Measurements from ENCODE around the gene ARL8A.
"Not testable (repeated sequence)": the region's sequence is repeated elsewhere in the genome, so short reads cannot be mapped to it uniquely, and the experiment has no call there.

Gene ARL8A

DNA sequence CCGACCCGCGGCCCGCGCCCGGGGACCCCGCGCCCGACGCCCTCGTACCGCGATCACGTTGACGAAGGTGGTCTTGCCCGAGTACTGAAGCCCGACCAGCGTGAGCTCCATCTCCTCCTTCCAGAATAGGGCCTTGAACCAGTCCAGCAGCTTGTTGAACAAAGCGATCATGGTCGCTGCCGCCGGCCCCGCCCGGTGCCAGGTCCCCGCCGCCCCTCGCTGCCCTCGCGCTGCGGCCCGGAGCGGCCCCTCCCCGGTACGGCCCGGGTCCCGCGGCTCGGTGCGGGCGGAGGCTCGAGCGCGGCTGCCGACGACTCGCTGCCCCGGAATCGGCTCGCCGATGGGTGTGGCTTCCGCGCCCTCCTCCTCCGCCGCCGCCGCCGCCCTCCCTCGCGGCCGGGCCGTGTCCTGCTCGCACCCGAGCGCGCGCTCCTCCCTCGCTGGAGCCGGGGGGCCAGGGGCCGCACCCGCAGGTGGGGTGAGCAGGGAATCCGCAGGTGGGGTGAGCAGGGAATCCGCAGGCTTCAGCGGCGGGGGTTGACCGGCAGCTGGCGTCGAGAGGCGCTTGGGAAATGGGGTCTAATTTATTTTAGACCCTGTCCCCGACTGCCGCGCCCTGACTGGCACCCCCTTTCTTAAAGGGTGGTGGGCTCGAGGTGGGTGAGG is at the start of gene ARL8A:
Gene ARL8A, minus strand, starts transcription at position 336 of the 666 bp plus-strand sequence. Its CDS starts 165 bp downstream, at position 171.
- DNase-seq (ENCODE audit: low spot score) = peak; percentile 60

DNA sequence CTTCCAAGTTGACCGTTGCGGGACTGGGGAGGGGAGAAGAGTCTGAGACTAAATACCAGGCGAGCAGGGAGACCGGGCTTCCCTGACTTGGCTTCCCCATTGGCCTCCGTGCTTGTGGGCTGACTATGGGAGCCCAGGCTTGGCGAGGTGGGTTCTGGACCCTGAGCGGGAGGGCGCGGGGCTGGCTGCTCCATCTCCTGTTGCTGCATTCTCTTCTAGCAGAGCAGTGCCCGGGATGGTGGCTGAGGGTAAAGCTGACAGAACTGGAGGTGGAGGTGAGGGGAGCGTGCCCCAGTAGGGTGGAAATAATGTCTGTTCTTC is 49.8 kb upstream of the ARL8A start:
- no peak for DNase-seq (ENCODE audit: low spot score)

GRCh38 chr1:202193614-202194327 is 49.2 kb upstream of the ARL8A start, which contains the start of gene LGR6:
LGR6 (plus strand) TSS chr1:202193799; CDS start chr1:202193990, 191 bp downstream.
- DNase-seq (ENCODE audit: low spot score) = no peak

GRCh38 chr1:202192770-202193613 is 48.5 kb upstream of the ARL8A start:
- DNase-seq (ENCODE audit: low spot score) = peak; percentile 78

DNA sequence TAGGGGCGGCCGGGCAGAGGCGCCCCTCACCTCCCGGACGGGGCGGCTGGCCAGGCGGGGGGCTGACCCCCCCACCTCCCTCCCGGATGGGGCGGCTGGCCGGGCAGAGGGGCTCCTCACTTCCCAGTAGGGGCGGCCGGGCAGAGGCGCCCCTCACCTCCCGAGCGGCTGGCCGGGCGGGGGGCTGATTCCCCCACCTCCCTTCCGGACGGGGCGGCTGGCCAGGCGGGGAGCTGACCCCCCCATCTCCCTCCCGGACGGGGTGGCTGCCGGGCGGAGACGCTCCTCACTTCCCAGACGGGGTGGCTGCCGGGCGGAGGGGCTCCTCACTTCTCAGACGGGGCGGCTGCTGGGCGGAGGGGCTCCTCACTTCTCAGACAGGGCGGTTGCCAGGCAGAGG is 46.9 kb upstream of the ARL8A start:
- not testable (repeated sequence) for DNase-seq (ENCODE audit: low spot score)

DNA sequence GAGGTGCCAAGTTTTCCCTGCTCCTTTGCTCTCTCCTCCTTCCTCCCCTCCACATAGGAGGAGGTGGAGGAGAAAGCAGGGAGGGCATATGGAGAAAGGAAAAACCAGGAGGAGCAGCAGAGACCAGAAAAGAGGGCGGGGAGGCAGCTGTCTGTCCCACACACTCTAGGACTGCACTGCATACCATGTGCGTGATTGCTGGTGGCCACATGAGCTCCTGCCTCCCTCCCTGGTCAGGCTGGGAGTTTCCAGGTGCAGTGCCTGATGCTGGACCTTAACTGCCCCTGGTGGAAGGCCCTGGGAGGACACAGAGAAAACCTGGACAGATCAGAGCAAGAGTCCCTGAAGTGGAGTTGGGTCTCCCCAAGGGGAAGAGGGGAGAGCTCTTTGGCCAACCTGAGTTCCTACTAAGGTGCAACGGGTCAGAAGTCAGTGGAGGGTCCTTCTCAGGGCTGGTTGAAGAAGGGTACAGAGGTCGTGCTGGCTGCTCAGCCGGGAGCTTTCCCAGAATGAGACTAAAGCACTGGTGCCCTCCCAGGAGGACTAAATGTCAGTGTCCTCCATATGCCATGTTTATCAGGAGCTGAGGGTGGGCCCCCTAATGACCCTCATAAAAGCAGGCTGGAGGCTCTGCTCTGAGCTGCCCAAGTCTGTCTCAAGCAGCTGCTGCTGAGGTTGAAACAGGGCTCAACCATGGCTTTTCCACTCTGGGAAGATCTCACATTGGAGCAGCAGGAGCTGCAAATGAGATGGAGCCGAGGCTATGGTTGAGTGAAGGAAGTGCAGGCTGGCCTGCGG is 45.6 kb upstream of the ARL8A start:
- no peak for DNase-seq (ENCODE audit: low spot score)

DNA sequence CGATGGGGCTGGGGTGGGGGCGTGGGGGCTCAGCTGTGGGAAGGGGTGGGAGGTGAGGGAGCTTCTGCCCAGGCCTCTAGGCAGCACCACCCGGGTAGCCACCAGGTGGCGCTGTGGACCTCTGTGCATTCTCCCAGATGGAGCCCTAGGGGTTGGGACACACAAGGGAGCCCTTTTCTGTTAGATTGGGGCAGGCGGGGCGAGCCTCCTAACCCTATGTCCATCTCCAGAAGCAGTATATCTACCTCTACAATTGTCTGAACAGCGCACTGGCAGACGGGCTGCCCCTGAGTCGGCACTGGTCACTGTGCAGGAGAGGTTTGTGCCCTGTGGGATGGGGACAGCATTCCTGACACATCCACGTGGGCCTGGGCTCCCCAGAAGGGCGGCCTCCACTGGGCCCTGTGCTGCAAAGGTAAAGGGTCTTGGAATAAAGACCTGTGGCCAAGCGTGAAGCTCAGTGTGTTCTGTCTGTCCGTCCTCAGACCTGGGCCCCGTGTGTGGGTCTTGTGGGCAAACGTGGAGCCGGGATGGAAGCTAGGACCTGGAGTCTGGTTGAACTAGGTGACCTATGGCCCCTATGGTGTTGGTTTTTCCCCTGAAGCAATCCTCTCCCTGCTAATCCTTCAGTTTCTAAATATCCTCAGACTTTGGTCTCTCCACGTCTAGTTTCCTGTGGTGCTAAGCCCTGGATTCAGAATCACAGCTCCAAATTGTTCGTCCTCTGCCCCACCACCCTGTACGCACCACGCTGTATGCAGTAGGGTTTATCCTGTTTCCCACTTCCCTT is 44.7 kb upstream of the ARL8A start:
- DNase-seq (ENCODE audit: low spot score) = peak; percentile 86

- no peak for DNase-seq (ENCODE audit: low spot score)
Measured at GRCh38 chr1:202187697-202188407, 43.3 kb upstream of the ARL8A start.

DNA sequence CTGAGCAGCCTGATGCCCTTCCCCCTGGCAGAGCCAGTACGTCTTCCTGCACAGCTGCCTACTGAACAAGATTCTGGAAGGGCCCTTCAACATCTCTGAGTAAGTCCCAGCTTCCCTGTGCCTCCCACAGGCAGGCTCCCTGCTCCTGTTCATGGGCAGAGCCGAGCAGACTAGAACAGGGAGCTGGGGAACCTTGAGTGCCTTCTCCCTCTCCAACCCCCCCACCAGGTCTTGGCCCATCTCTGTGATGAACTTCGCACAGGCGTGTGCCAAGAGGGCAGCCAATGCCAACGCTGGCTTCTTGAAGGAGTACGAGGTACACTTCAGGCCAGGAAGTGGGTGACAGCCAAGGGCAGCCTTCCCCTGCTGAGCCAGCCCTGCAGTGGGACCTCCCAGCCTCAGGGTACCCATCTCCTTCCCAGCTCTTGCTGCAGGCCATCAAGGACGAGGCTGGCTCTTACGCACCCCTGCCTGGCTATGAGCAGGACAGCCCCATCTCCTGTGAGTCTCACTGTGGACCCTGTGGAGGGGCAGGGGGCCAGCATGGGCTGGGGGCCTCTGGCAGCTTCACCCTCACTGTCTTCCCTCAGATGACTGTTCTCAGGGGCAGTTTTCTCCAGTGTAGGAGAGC is 42.6 kb upstream of the ARL8A start:
- no peak for DNase-seq (ENCODE audit: low spot score)

- DNase-seq (ENCODE audit: low spot score) = no peak
Measured at GRCh38 chr1:202186327-202186726, 41.8 kb upstream of the ARL8A start.

GRCh38 chr1:202184750-202185460 is 40.4 kb upstream of the ARL8A start:
- peak; percentile 81 for DNase-seq (ENCODE audit: low spot score)

GRCh38 chr1:202182040-202182877 is 37.7 kb upstream of the ARL8A start:
- no peak for DNase-seq (ENCODE audit: low spot score)

DNA sequence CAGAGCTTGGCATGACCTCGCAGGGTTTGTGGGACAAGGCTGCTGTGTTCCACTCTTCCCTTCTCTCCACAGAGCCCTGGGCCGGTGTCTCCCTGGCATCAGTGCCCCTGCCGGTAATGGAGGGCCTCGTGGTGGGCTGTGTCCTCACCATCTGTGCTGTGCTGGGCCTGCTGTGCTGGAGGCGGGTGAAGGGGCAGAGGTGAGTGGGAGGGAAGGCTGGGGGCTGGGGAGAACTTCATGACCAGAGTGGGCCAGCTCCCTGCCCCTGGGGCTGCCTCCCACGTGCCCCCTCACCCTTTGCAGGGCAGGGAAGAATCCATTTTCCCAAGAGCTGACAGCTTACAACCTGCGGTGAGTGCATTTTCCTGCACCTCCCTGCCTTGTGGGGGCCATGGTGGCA is 37.0 kb upstream of the ARL8A start:
- DNase-seq (ENCODE audit: low spot score) = no peak

DNA sequence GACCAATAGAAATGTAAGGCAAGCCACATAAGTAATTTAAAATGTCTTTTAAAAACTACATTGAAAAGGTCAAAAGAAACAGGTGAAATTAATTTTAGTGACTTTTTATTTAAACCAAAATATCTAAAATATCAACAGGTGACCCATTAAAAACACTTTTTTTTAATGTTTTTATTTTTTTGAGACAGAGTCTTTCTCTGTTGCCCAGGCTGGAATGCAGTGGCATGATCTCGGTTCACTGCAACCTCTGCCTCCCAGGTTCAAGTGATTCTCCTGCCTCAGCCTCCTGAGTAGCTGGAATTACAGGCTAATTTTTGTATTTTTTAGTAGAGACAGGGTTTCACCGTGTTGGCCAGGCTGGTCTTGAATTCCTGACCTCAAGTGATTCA is 36.2 kb upstream of the ARL8A start:
- DNase-seq (ENCODE audit: low spot score) = not testable (repeated sequence)

- no peak for DNase-seq (ENCODE audit: low spot score)
Measured at GRCh38 chr1:202179828-202180750, 35.6 kb upstream of the ARL8A start.

- no peak for DNase-seq (ENCODE audit: low spot score)
Measured at GRCh38 chr1:202176949-202177927, 32.7 kb upstream of the ARL8A start.
